Endothelial cell (in vitro differentiated cells): ENCODE results near the gene BPIFA1. TPM values are rescaled to one million over a fixed set of nuclear protein-coding genes. Genes with fewer than 3 reads are reported as not detected.

ENCODE experiments used
- DNase-seq: peaks from one replicate; pipeline ENCODE4 v3.0.0; 2021; ENCODE audit warnings: low spot score
- H3K27ac Mint-ChIP-seq: one replicate; pipeline ENCODE4 v1.8.0; 2021; ENCODE audit warnings: mixed read lengths, inconsistent platforms; ENCODE audit not compliant: unreplicated experiment
- H3K27me3 Mint-ChIP-seq: one replicate; pipeline ENCODE4 v1.8.0; 2021; ENCODE audit warnings: mild to moderate bottlenecking, moderate library complexity, mixed read lengths, inconsistent platforms; ENCODE audit not compliant: unreplicated experiment
- H3K36me3 Mint-ChIP-seq: one replicate; pipeline ENCODE4 v1.8.0; 2021; ENCODE audit warnings: mild to moderate bottlenecking, low read depth, mixed read lengths, inconsistent platforms; ENCODE audit not compliant: unreplicated experiment
- H3K4me1 Mint-ChIP-seq: one replicate; pipeline ENCODE4 v1.8.0; 2021; ENCODE audit warnings: mild to moderate bottlenecking, mixed read lengths, inconsistent platforms; ENCODE audit not compliant: unreplicated experiment
- H3K4me3 Mint-ChIP-seq: one replicate; pipeline ENCODE4 v1.8.0; 2021; ENCODE audit warnings: mild to moderate bottlenecking, mixed read lengths, inconsistent platforms; ENCODE audit not compliant: unreplicated experiment
- H3K9me3 Mint-ChIP-seq: one replicate; pipeline ENCODE4 v1.8.0; 2021; ENCODE audit warnings: mixed read lengths, inconsistent platforms; ENCODE audit not compliant: unreplicated experiment
- total RNA-seq: library from RNA; stranded (reverse); fragmentation: NEBNext Ultra II Directional; extraction: Animal tissue kit (Norgen Biotek cat#: 25700); gene quantifications from one replicate; pipeline ENCODE4 v1.2.1, GENCODE V29; 2021; ENCODE audit not compliant: unreplicated experiment
- TF ChIP-seq, protein P1 (sequence below): fragments of 200-600 bp; sonication (generic); IDR thresholded peaks from one replicate; pipeline ENCODE4 v1.5.0; 2021; ENCODE audit warnings: antibody characterized with exemption; ENCODE audit not compliant: unreplicated experiment

Gene BPIFA1
- total RNA-seq, 1 donor from 2014 or later = not detected

DNA sequence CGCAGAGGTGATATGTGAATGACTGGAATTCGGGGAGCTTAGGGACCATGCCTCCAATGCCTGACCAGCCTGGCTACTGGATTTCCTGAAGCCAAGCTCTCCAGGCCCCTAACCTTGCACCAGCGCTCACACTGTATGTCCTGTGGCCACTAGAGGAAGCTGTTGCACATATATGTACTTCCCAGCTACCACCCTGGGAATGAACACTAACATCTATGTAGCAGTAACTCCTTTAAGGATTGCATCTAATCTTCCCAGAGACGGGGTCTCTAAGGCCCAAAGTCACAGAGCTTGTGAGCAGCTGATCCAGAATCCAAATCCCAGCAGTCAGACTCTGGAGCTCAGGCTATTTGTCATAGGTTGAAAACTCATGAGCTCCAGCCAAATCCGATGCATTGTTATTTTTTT, 26.9 kb downstream of the BPIFA1 start:
- peak; percentile 55 for DNase-seq
- Mint-ChIP-seq H3K4me1 (no peaks in the 10 kb centered on the region), H3K27ac (no peak overlapping the region), H3K9me3 (no peaks in the 10 kb centered on the region), H3K4me3 (no peak overlapping the region), H3K27me3 (peaks cover 7% of the 10 kb centered on the region), H3K36me3 (no peaks in the 10 kb centered on the region)
- TF ChIP-seq, protein P1, sequence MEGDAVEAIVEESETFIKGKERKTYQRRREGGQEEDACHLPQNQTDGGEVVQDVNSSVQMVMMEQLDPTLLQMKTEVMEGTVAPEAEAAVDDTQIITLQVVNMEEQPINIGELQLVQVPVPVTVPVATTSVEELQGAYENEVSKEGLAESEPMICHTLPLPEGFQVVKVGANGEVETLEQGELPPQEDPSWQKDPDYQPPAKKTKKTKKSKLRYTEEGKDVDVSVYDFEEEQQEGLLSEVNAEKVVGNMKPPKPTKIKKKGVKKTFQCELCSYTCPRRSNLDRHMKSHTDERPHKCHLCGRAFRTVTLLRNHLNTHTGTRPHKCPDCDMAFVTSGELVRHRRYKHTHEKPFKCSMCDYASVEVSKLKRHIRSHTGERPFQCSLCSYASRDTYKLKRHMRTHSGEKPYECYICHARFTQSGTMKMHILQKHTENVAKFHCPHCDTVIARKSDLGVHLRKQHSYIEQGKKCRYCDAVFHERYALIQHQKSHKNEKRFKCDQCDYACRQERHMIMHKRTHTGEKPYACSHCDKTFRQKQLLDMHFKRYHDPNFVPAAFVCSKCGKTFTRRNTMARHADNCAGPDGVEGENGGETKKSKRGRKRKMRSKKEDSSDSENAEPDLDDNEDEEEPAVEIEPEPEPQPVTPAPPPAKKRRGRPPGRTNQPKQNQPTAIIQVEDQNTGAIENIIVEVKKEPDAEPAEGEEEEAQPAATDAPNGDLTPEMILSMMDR = no peak

DNA sequence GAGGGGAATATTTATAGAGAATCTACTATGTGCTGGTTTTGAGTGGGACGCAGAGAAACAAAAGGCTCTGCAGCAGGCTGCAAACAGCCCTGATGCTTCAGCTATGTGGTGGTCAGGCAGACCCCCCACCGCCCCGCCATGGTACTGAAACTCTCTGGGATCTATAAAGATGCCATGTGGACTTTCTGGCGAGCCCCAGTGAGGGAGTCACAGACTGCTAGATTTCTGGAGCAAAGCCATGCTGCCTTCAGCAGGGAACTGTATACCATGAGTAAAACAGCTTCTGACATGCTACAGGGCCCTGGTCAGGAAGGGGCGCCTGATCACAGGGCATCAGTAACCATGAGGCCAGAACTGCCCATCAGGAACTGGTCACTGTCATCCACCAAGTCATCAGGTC, 28.0 kb downstream of the BPIFA1 start:
- no peaks in the 10 kb centered on the region for H3K9me3 Mint-ChIP-seq
- TF ChIP-seq, protein P1 = no peak
- H3K36me3 Mint-ChIP-seq = no peaks in the 10 kb centered on the region
- no peak for DNase-seq
- H3K27me3 Mint-ChIP-seq = peaks cover 7% of the 10 kb centered on the region
- H3K4me1 Mint-ChIP-seq = no peaks in the 10 kb centered on the region
- H3K4me3 Mint-ChIP-seq = no peak overlapping the region
- no peak overlapping the region for H3K27ac Mint-ChIP-seq

DNA sequence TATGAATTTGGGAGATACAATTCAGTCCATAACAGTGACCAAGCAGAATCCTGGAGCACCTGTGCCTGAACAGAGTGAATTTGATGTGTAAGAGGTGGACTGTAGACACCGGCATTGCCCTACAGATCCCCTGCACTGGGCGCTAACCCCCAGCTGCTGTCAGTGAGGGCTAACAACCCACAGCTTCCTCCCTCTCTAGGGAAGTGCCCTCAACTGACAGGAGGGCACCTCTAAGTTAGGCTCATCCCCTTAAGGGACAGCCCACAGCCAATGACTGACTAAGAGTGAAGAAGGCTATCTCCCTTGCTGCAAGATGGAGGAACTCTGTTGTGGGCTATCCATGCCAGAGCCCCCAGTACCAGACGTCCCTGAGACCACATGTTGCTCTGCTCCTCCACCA, 31.9 kb downstream of the BPIFA1 start:
- peaks cover 7% of the 10 kb centered on the region for H3K27me3 Mint-ChIP-seq
- no peaks in the 10 kb centered on the region for H3K4me1 Mint-ChIP-seq
- H3K9me3 Mint-ChIP-seq = no peaks in the 10 kb centered on the region
- no peak overlapping the region for H3K4me3 Mint-ChIP-seq
- DNase-seq = no peak
- no peak overlapping the region for H3K27ac Mint-ChIP-seq
- TF ChIP-seq, protein P1 = no peak
- no peaks in the 10 kb centered on the region for H3K36me3 Mint-ChIP-seq

DNA sequence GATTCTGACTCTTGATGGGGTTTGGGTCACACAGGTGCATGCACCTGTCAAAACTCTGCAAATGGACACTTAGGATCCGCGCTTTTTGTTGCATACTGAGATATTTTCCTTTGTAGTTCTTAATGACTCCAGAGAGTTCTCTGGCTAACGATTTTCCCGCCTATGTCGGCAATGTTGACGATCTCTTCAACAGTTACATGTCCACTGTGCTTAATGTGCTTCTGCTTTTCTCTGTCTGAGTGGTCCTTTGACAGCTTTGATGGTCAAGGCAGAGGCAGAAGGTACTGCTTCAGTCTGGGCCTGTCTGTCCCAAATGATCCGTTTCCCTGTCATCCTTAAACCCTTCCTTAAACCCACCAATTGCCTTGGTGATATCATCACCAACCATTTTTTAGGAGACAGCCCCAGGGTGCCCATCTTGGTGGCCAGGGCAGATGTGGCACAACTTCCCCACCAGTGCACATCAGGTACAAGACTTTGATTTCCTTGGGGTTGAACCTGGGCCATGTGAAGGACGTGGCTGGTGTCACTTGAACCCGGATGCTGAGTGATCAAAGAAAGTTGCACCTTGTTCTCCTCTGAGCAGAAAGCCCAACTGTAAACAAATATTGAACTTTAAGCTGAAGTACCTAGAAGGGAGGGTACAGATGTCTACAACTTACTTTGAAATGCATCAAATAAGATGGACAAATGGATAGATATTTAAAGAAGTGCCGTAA, 36.5 kb downstream of the BPIFA1 start:
- no peaks in the 10 kb centered on the region for H3K4me1 Mint-ChIP-seq
- peaks cover 2% of the 10 kb centered on the region for H3K27me3 Mint-ChIP-seq
- no peak for DNase-seq
- no peak overlapping the region for H3K27ac Mint-ChIP-seq
- TF ChIP-seq, protein P1 = no peak
- H3K36me3 Mint-ChIP-seq = no peaks in the 10 kb centered on the region
- H3K4me3 Mint-ChIP-seq = no peak overlapping the region
- H3K9me3 Mint-ChIP-seq = no peaks in the 10 kb centered on the region

DNA sequence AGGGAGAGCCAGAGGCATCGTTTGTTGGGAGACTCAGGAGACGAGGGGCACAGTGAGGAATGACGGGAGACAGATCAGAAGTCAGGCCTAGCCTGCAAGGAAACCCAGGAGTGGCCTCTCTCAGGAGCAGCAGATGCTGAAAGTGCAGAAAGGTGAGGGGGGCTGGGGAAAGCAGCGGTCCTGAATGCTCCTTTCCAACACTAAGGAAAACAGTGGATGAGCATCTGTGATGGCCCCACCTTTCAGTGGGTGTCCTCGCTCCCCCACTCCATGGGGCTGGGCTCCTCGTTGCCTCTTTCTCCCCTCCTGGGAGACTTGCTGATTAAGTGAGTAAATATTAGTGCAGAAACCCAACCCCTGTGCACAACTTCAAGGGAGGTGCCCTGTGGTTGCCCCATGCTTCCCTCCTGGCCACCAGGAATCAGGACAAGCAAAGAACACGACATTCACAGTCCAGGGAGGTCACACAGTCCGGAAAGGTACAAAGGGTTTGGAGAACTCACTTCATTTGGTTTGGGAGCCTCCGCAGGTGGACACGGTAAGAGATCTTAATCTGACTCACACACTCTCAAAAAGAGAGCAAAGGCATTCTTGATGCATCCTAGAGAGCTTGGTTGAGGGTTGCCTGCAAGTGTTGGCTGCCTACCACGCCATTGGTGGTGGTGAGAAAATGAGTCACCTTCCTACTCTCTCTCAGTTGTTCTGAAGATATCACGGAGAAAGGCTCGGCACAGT, 37.5 kb downstream of the BPIFA1 start:
- Mint-ChIP-seq H3K27me3 (peaks cover 2% of the 10 kb centered on the region), H3K27ac (no peak overlapping the region), H3K9me3 (no peaks in the 10 kb centered on the region), H3K4me1 (no peaks in the 10 kb centered on the region), H3K4me3 (no peak overlapping the region), H3K36me3 (no peaks in the 10 kb centered on the region)
- no peak for DNase-seq
- TF ChIP-seq, protein P1 = no peak
